Ascending aorta (tissue), 2 donors: ENCODE results near the gene ANXA6. TPM values are rescaled to one million over a fixed set of nuclear protein-coding genes. Genes with fewer than 3 reads are reported as not detected.

Experiments
- DNase-seq, 2 donors: peaks; one replicate each; pipeline ENCODE4 v3.0.0-alpha.2; 2019; ENCODE audit warnings: low spot score in 2 of 2
- H3K27ac ChIP-seq, 2 donors: fragments of 200-600 bp; sonication (generic); one replicate each; pipeline ENCODE4 v1.5.1; 2016 to 2017; ENCODE audit warnings: mild to moderate bottlenecking in 1 of 2
- H3K27me3 ChIP-seq: fragments of 200-600 bp; sonication (generic); one replicate; pipeline ENCODE4 v1.5.1; 2017
- H3K36me3 ChIP-seq, 2 donors: fragments of 200-600 bp; sonication (generic); one replicate each; pipeline ENCODE4 v1.5.1; 2016
- H3K4me1 ChIP-seq, 2 donors: fragments of 200-600 bp; sonication (generic); one replicate each; pipeline ENCODE4 v1.5.1; 2016 to 2017; ENCODE audit warnings: mild to moderate bottlenecking in 1 of 2
- H3K4me3 ChIP-seq, 2 donors: fragments of 200-600 bp; sonication (generic); one replicate each; pipeline ENCODE4 v1.5.1; 2016 to 2017; ENCODE audit warnings: mild to moderate bottlenecking in 1 of 2
- H3K9me3 ChIP-seq, 2 donors: fragments of 200-600 bp; sonication (generic); one replicate each; pipeline ENCODE4 v1.5.1; 2016
- CTCF ChIP-seq, 3 experiments: fragments of 200-600 bp in 2 of 3; fragments of 450-650 bp in 1 of 3; sonication (generic) in 2 of 3; IDR thresholded peaks; one replicate each; pipeline ENCODE4 v1.5.1; 2016 to 2019; ENCODE audit warnings: antibody characterized with exemption in 3 of 3, mild to moderate bottlenecking in 1 of 3, moderate library complexity in 1 of 3
- intact Hi-C: fragments of 100-400 bp; cut with DNase I; formaldehyde crosslinking; loops from one replicate; pipeline ENCODE4 v1.15.1; 2023
- total RNA-seq: library from RNA; depleted of rRNA; stranded (reverse); fragments of >200 nt; gene quantifications from one replicate; pipeline ENCODE4 v1.1.0, GENCODE V29; 2016

Gene ANXA6
- total RNA-seq, 1 donor from 2014 or later = 334 TPM

GRCh38 chr5:151084363-151084762, 73.2 kb downstream of the ANXA6 start:
- no peaks in the 10 kb centered on the region for H3K36me3 ChIP-seq
- DNase-seq = no peak
- no peak overlapping the region for H3K27ac ChIP-seq
- no peaks in the 10 kb centered on the region for H3K9me3 ChIP-seq
- intact Hi-C loops = loop anchor here (5.0 kb wide), 1 partner anchor 62 kb away; the partner anchor contains the start of gene GPX3
- no peak overlapping the region for H3K4me3 ChIP-seq
- peaks cover 6 to 32% of the 10 kb centered on the region in 2 donors for H3K4me1 ChIP-seq
- TF ChIP-seq CTCF (IDR thresholded peaks at IDR 0.05) = no peak
- no peaks in the 10 kb centered on the region for H3K27me3 ChIP-seq

GRCh38 chr5:151083081-151083676, 74.4 kb downstream of the ANXA6 start:
- H3K9me3 ChIP-seq = no peaks in the 10 kb centered on the region
- DNase-seq = no peak
- H3K27me3 ChIP-seq = no peaks in the 10 kb centered on the region
- H3K4me1 ChIP-seq = peaks cover 12 to 38% of the 10 kb centered on the region in 2 donors
- no peaks in the 10 kb centered on the region for H3K36me3 ChIP-seq
- no peak overlapping the region for H3K4me3 ChIP-seq
- TF ChIP-seq CTCF (IDR thresholded peaks at IDR 0.05) = no peak
- peak overlapping the region; percentile 16 to 97 for H3K27ac ChIP-seq
- intact Hi-C loops = loop anchor here (5.0 kb wide), 1 partner anchor 61 kb away; the partner anchor contains the start of gene GPX3

GRCh38 chr5:151082282-151082902, 75.2 kb downstream of the ANXA6 start:
- Histone ChIP-seq H3K4me3 (peak overlapping the region in 1 of 2 donors; percentile 91), H3K9me3 (no peaks in the 10 kb centered on the region), H3K4me1 (peaks cover 12 to 38% of the 10 kb centered on the region in 2 donors), H3K27me3 (no peaks in the 10 kb centered on the region), H3K36me3 (no peaks in the 10 kb centered on the region), H3K27ac (peak overlapping the region; percentile 94 to 97)
- DNase-seq = no peak
- intact Hi-C loops = loop anchor here (5.0 kb wide), 1 partner anchor 60 kb away; the partner anchor contains the start of gene GPX3
- peak in 1 of 3 experiments; percentile 10 for TF ChIP-seq CTCF (IDR thresholded peaks at IDR 0.05)

- DNase-seq = no peak
- intact Hi-C loops = loop anchor here (1.0 to 5.0 kb wide), 2 partner anchors 12 to 59 kb away; partner anchors contain the start of gene GPX3
- Histone ChIP-seq H3K27ac (peak overlapping the region; percentile 94 to 97), H3K4me1 (peaks cover 11 to 33% of the 10 kb centered on the region in 2 donors), H3K27me3 (no peaks in the 10 kb centered on the region), H3K4me3 (peak overlapping the region; percentile 75 to 91), H3K36me3 (no peaks in the 10 kb centered on the region), H3K9me3 (no peaks in the 10 kb centered on the region)
- TF ChIP-seq CTCF (IDR thresholded peaks at IDR 0.05) = no peak
These were observed 75.9 kb downstream of the ANXA6 start for GRCh38 chr5:151081431-151082281.

- peak within 1 kb of the TSS; percentile 94 to 97 for H3K27ac ChIP-seq
- intact Hi-C loops = loop anchor here (1.0 to 5.0 kb wide), 2 partner anchors 12 to 59 kb away; partner anchors contain the start of gene GPX3
These were observed 76.8 kb downstream of the ANXA6 start, which contains the start of gene TNIP1 for GRCh38 chr5:151080613-151081430. TSS of gene TNIP1 (minus strand) at chr5:151081034. CDS start at chr5:151065095, 15,939 bp downstream.

More at GRCh38 chr5:151080613-151081430, 76.8 kb downstream of the ANXA6 start, which contains the start of gene TNIP1:
- H3K4me1 ChIP-seq = peaks cover 7 to 30% of the 10 kb centered on the region in 2 donors
- H3K4me3 ChIP-seq = peak within 1 kb of the TSS; percentile 75 to 91
- no peaks in the 10 kb centered on the region for H3K9me3 ChIP-seq
- no peaks in the 10 kb centered on the region for H3K27me3 ChIP-seq
- no peaks in the 10 kb centered on the region for H3K36me3 ChIP-seq
- peak; percentile 72 to 96 for DNase-seq
- TF ChIP-seq CTCF (IDR thresholded peaks at IDR 0.05) = no peak
